Psoas muscle (tissue), 8 donors: ENCODE measurements around the gene IFT74. TPM values are rescaled to one million over a fixed set of nuclear protein-coding genes. Genes with fewer than 3 reads are reported as not detected.

ENCODE experiments used
- ATAC-seq, 4 donors: fragments of 200-7000 bp; cut with Tn5 transposase; one replicate each; pipeline ENCODE4 v1.9.1; 2020; ENCODE audit warnings: moderate library complexity in 3 of 4, mild to moderate bottlenecking in 2 of 4
- DNase-seq, 2 donors: peaks; one replicate each; pipeline ENCODE4 v3.0.0-alpha.2; 2020
- H3K27ac ChIP-seq: fragments of 200-600 bp; one replicate; pipeline ENCODE4 v1.8.0; 2022
- H3K27me3 ChIP-seq, 3 donors: fragments of 200-600 bp in 1 of 3; one replicate each; pipeline versions ENCODE4 v1.6.1 to v1.8.0; 2013 to 2022; ENCODE audit warnings: low read length in 2 of 3, mild to moderate bottlenecking in 2 of 3, moderate library complexity in 1 of 3; ENCODE audit not compliant: insufficient read depth in 3 of 3
- H3K36me3 ChIP-seq, 2 donors: fragments of 200-600 bp in 1 of 2; one replicate each; pipeline versions ENCODE4 v1.6.1 to v1.8.0; 2013 to 2022; ENCODE audit warnings: low read depth in 1 of 2, mild to moderate bottlenecking in 1 of 2, moderate library complexity in 1 of 2; ENCODE audit not compliant: insufficient read depth in 1 of 2
- H3K4me1 ChIP-seq: fragments of 200-600 bp; one replicate; pipeline ENCODE4 v1.8.0; 2022
- H3K4me3 ChIP-seq: fragments of 200-600 bp; one replicate; pipeline ENCODE4 v1.8.0; 2022; ENCODE audit warnings: mild to moderate bottlenecking
- H3K9me3 ChIP-seq: fragments of 200-600 bp; one replicate; pipeline ENCODE4 v1.8.0; 2022
- WGBS, 3 donors: extraction: QIAGEN DNeasy Blood & Tissue Kit; methylation state at CpG; one replicate each; pipeline versions ENCODE4 v1.1.6 to v1.1.7; 2013; 5-methylcytosine and 5-hydroxymethylcytosine counted together
- intact Hi-C, 2 donors: fragments of 100-400 bp; cut with DNase I; formaldehyde crosslinking; loops; one replicate each; pipeline versions ENCODE4 v1.11.0 to v1.14.2; 2022
- polyA plus RNA-seq, 3 donors: library from polyadenylated mRNA; stranded (reverse); fragments of 200-250 nt; gene quantifications; one replicate each; pipeline ENCODE4 v1.2.3, GENCODE V29; 2013
- total RNA-seq, 4 donors: library from RNA; stranded (reverse); fragmentation: NEBNext Ultra II Directional in 2 of 4; extraction: Animal tissue kit (Norgen Biotek cat#: 25700) in 2 of 4; gene quantifications; one replicate each; pipeline versions ENCODE4 v1.2.1 to v1.2.4, GENCODE V29; 2021 to 2023
- TF ChIP-seq, protein P1 (sequence below): fragments of 200-600 bp; IDR thresholded peaks from one replicate; pipeline ENCODE4 v1.8.0; 2022; ENCODE audit warnings: antibody characterized with exemption
- donor health status: healthy with polysubstance abuse.
- donor health status: DM: no; HTN: no; CAD: no; lungs with moderate emphysema.
- donor health status: Bipolar disorder and iron deficiency.
- donor health status: healthy.
- donor health status: DM: yes; HTN: yes; CAD: no.
- donor health status: DM: no; HTN: no; CAD: no.
- donor health status: DM: no; HTN: no; CAD: no.
- donor health status: DM: yes; HTN: yes; CAD: no.

Gene IFT74
- total and polyA plus RNA-seq, 7 donors, result 3.1 to 14.2 (median 7.9) TPM

DNA sequence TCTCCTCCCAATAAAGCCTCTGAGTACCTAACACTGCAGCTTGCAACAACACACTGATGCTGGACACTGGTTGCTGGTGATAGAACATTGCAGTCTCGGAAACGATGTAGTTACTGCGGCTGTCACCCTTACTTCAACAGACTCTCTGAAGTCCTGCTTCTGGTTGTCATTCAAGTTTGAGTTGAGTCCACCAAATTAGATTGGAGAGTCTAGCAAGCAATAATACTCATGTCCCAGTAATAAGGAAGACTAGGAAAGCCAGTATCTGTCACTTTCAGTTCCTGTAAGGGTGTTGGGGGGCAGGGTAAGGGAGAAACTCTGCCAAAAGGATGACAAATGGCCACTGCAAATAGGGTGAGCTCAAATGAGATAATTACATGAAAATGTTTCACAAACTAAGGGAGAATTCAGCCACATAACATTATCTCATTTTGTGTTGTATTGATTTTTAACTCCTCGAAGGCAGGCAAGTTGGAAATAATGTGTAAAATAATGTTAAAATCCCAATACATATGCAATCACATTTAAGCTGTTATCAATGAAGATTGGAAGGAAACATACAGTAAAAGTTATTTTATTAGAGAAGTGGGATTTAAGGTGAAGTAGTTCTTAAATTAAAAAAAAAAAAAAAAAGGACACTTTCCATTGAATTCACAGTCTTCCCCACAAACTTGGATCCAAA lies 849 bp upstream of the IFT74 start:
- ATAC-seq, result peak in 1 of 4 donors; percentile 36
- intact Hi-C loops, result no loop called here

DNA sequence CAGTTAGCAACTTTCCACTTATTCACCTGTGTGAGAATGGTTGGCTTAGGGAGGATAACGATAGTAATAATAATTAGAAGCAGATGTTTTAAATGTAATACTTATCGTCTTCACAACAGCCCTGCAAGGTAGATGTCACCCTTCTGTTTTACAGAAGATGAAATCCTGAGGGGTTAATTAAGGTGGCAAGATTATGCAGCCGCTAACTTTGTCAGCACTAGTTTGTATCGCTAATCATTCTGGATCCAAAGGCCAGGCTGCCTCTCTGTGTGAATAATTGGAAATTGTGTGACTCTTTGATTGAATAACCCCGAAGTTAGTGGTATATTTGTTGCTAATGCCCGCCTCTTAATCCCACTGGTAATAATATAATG lies 635 bp downstream of the IFT74 start:
- peaks cover 0 to 2% of the 10 kb centered on the region in 2 donors for H3K36me3 ChIP-seq
- no peaks in the 10 kb centered on the region for H3K27me3 ChIP-seq
- WGBS, 3 donors, result 22 to 26% (median 25%) methylated on average over 6 of the region's 6 CpGs
- intact Hi-C loops, result loop anchor here in 1 of 2 donors (2.0 kb wide), 1 partner anchor 64 kb away; the partner anchor contains the start of gene CAAP1
- peak overlapping the region; percentile 66 for H3K4me3 ChIP-seq
- no peaks in the 10 kb centered on the region for H3K9me3 ChIP-seq
- peak overlapping the region; percentile 80 for H3K27ac ChIP-seq
- ATAC-seq, result no peak
- TF ChIP-seq, protein P1, sequence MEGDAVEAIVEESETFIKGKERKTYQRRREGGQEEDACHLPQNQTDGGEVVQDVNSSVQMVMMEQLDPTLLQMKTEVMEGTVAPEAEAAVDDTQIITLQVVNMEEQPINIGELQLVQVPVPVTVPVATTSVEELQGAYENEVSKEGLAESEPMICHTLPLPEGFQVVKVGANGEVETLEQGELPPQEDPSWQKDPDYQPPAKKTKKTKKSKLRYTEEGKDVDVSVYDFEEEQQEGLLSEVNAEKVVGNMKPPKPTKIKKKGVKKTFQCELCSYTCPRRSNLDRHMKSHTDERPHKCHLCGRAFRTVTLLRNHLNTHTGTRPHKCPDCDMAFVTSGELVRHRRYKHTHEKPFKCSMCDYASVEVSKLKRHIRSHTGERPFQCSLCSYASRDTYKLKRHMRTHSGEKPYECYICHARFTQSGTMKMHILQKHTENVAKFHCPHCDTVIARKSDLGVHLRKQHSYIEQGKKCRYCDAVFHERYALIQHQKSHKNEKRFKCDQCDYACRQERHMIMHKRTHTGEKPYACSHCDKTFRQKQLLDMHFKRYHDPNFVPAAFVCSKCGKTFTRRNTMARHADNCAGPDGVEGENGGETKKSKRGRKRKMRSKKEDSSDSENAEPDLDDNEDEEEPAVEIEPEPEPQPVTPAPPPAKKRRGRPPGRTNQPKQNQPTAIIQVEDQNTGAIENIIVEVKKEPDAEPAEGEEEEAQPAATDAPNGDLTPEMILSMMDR, result no peak
- peaks cover 9% of the 10 kb centered on the region for H3K4me1 ChIP-seq
- no peak for DNase-seq

More for the DNA sequence above, 849 bp upstream of the IFT74 start:
- peak overlapping the region; percentile 80 for H3K27ac ChIP-seq
- no peaks in the 10 kb centered on the region for H3K36me3 ChIP-seq
- WGBS, 3 donors, result 60 to 64% (median 60%) methylated on average over 4 of the region's 4 CpGs
- DNase-seq, result no peak
- H3K4me3 ChIP-seq, result peak overlapping the region; percentile 66
- TF ChIP-seq, protein P1, result no peak
- peaks cover 9% of the 10 kb centered on the region for H3K4me1 ChIP-seq
- no peaks in the 10 kb centered on the region for H3K9me3 ChIP-seq
- H3K27me3 ChIP-seq, result no peaks in the 10 kb centered on the region

DNA sequence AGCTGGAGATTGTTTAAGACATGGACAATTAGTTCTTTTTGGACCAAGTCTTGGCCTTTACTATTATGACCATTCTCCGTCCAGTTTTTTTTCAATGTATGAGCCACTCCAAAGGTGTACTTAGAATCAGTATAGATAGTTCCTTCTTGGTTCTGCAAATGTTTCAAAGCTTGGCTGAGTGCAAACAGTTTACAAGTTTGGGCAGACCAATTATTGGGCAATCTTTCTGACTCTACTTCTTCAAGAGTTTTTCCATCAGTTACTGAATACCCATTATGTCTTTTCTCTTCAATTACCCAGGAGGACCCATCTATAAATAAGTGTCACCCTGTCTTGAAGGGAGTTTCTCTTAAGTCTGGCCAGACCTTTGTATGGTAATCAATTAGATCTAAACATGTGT lies 15.5 kb downstream of the IFT74 start:
- DNase-seq (no peak), ATAC-seq (no peak)
- Histone ChIP-seq H3K36me3 (no peaks in the 10 kb centered on the region), H3K9me3 (peaks cover 3% of the 10 kb centered on the region), H3K27ac (no peak overlapping the region), H3K4me3 (no peak overlapping the region), H3K4me1 (no peaks in the 10 kb centered on the region), H3K27me3 (no peaks in the 10 kb centered on the region)
- TF ChIP-seq, protein P1, result no peak
- WGBS, 3 donors, result 94 to 97% (median 94%) methylated on average over 1 of the region's 1 CpG
- intact Hi-C loops, result no loop called here

DNA sequence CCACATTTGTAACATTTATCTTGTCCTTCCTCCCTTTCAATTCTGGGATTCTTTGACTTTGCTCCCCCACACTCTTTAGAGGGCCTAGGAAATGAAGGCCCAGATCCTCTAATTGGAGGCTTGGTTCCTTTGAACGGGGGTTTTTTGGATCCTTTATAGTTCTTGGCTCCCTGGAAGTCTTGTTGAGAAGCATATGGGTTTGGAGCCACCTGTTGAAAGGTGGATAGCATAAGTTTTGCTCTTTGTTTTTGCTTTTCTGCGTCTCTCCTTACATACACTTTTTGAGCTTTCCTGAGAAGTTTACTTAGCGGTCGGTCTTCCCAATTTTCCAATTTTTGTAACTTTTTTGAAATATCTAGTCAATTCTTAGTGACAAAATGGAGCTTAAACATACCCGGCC lies 17.8 kb downstream of the IFT74 start:
- DNase-seq (no peak), ATAC-seq (no peak)
- no peaks in the 10 kb centered on the region for H3K27me3 ChIP-seq
- no peaks in the 10 kb centered on the region for H3K4me1 ChIP-seq
- H3K27ac ChIP-seq, result no peak overlapping the region
- WGBS, 3 donors, result 85 to 94% (median 91%) methylated on average over 5 of the region's 5 CpGs
- no peak overlapping the region for H3K4me3 ChIP-seq
- H3K36me3 ChIP-seq, result peaks cover 0 to 10% of the 10 kb centered on the region in 2 donors
- TF ChIP-seq, protein P1, result no peak
- intact Hi-C loops, result loop anchor here in 1 of 2 donors (2.0 kb wide), 1 partner anchor 229 kb away; no protein-coding TSS in a partner anchor
- H3K9me3 ChIP-seq, result no peaks in the 10 kb centered on the region
